Measurements from ENCODE around the gene INPP5D.
"Not testable (repeated sequence)": the region's sequence is repeated elsewhere in the genome, so short reads cannot be mapped to it uniquely, and the experiment has no call there.

INPP5D gene
- total RNA-seq: 51.0 to 464 (median 254) reads per million in 9 experiments

- DNase-seq: peak; percentile 66 to 72 (median 70)
- H3K27ac Mint-ChIP-seq: peak within 1 kb of the TSS; percentile 90 to 95
These were observed at the start of gene INPP5D for GRCh38 chr2:233059797-233060500. Gene INPP5D (plus strand): TSS chr2:233060342. CDS start chr2:233060479, 137 bp downstream.

GRCh38 chr2:233010569-233011267, 49.4 kb upstream of the INPP5D start:
- ATAC-seq (replicated peaks) (no peak), DNase-seq (no peak)
- Mint-ChIP-seq H3K4me1 (ENCODE audit: low read depth in 2 of 2) (peaks cover 0 to 4% of the 10 kb centered on the region in 2 donors), H3K27me3 (peaks cover 0 to 26% of the 10 kb centered on the region in 2 donors), H3K9me3 (peaks cover 0 to 2% of the 10 kb centered on the region in 2 donors), H3K4me3 (no peak overlapping the region), H3K27ac (no peak overlapping the region), H3K36me3 (ENCODE audit: insufficient read depth) (no peaks in the 10 kb centered on the region)

More at GRCh38 chr2:233059797-233060500, at the start of gene INPP5D:
- Mint-ChIP-seq H3K4me1 (ENCODE audit: low read depth in 2 of 2) (peaks cover 50 to 52% of the 10 kb centered on the region in 2 donors), H3K9me3 (no peaks in the 10 kb centered on the region), H3K27me3 (no peaks in the 10 kb centered on the region), H3K36me3 (ENCODE audit: insufficient read depth) (peaks cover 42% of the 10 kb centered on the region), H3K4me3 (peak within 1 kb of the TSS; percentile 85 to 99)
- ATAC-seq (replicated peaks): peak; percentile 77

DNA sequence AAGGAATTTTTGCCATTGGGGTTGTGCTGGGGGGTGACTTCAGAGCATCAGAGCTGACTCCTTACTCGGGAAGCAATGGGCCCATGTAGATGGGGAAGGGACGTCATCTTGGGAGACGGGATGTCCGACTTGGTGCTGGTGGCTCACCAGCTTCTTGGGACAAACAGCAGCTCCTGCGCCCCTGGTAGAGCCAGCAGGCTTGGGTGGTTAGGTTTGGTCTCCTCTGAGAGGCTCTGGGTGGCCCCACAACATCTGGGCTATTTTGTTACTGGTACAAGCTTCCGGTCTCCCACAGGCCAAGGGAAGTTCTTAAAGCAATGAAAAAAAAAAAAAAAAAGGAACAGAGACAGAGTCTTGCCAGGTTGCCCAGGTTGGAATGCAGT, 48.9 kb upstream of the INPP5D start:
- Mint-ChIP-seq H3K9me3 (peaks cover 0 to 2% of the 10 kb centered on the region in 2 donors), H3K4me3 (no peak overlapping the region), H3K4me1 (ENCODE audit: low read depth in 2 of 2) (peaks cover 0 to 4% of the 10 kb centered on the region in 2 donors), H3K36me3 (ENCODE audit: insufficient read depth) (no peaks in the 10 kb centered on the region), H3K27me3 (peaks cover 0 to 26% of the 10 kb centered on the region in 2 donors), H3K27ac (no peak overlapping the region)
- no peak for DNase-seq
- ATAC-seq (replicated peaks): no peak

GRCh38 chr2:233011702-233012131, 48.4 kb upstream of the INPP5D start:
- H3K9me3 Mint-ChIP-seq: peaks cover 0 to 2% of the 10 kb centered on the region in 2 donors
- H3K4me1 Mint-ChIP-seq (ENCODE audit: low read depth in 2 of 2): peaks cover 0 to 4% of the 10 kb centered on the region in 2 donors
- H3K27ac Mint-ChIP-seq: no peak overlapping the region
- peaks cover 0 to 26% of the 10 kb centered on the region in 2 donors for H3K27me3 Mint-ChIP-seq
- ATAC-seq (replicated peaks) (no peak), DNase-seq (no peak)
- no peak overlapping the region for H3K4me3 Mint-ChIP-seq
- H3K36me3 Mint-ChIP-seq (ENCODE audit: insufficient read depth): no peaks in the 10 kb centered on the region

GRCh38 chr2:233012301-233012971, 47.7 kb upstream of the INPP5D start:
- no peak for DNase-seq
- H3K4me3 Mint-ChIP-seq: no peak overlapping the region
- H3K27me3 Mint-ChIP-seq: peaks cover 0 to 26% of the 10 kb centered on the region in 2 donors
- H3K9me3 Mint-ChIP-seq: peaks cover 0 to 2% of the 10 kb centered on the region in 2 donors
- no peak overlapping the region for H3K27ac Mint-ChIP-seq
- no peaks in the 10 kb centered on the region for H3K36me3 Mint-ChIP-seq (ENCODE audit: insufficient read depth)
- peaks cover 0 to 4% of the 10 kb centered on the region in 2 donors for H3K4me1 Mint-ChIP-seq (ENCODE audit: low read depth in 2 of 2)
- ATAC-seq (replicated peaks): no peak

- Mint-ChIP-seq H3K27me3 (peaks cover 0 to 23% of the 10 kb centered on the region in 2 donors), H3K4me1 (ENCODE audit: low read depth in 2 of 2) (peaks cover 0 to 4% of the 10 kb centered on the region in 2 donors), H3K27ac (no peak within 1 kb of the TSS), H3K9me3 (peaks cover 0 to 2% of the 10 kb centered on the region in 2 donors), H3K4me3 (no peak within 1 kb of the TSS), H3K36me3 (ENCODE audit: insufficient read depth) (no peaks in the 10 kb centered on the region)
- ATAC-seq (replicated peaks) (no peak), DNase-seq (no peak)
These were observed 47.1 kb upstream of the INPP5D start, which contains the start of gene NGEF for GRCh38 chr2:233013027-233013461. Gene NGEF (minus strand): TSS chr2:233013256. CDS start chr2:232974890, 38,366 bp downstream.

- DNase-seq (no peak), ATAC-seq (replicated peaks) (no peak)
- Mint-ChIP-seq H3K9me3 (peaks cover 0 to 2% of the 10 kb centered on the region in 2 donors), H3K36me3 (ENCODE audit: insufficient read depth) (no peaks in the 10 kb centered on the region), H3K4me1 (ENCODE audit: low read depth in 2 of 2) (peaks cover 0 to 4% of the 10 kb centered on the region in 2 donors), H3K27ac (no peak overlapping the region), H3K27me3 (peaks cover 0 to 18% of the 10 kb centered on the region in 2 donors), H3K4me3 (no peak overlapping the region)
These were observed 46.5 kb upstream of the INPP5D start for GRCh38 chr2:233013650-233014049.

GRCh38 chr2:233015019-233015645, 45.0 kb upstream of the INPP5D start:
- peaks cover 0 to 14% of the 10 kb centered on the region in 2 donors for H3K27me3 Mint-ChIP-seq
- no peak overlapping the region for H3K27ac Mint-ChIP-seq
- H3K4me1 Mint-ChIP-seq (ENCODE audit: low read depth in 2 of 2): peaks cover 0 to 3% of the 10 kb centered on the region in 2 donors
- DNase-seq (no peak), ATAC-seq (replicated peaks) (no peak)
- no peaks in the 10 kb centered on the region for H3K36me3 Mint-ChIP-seq (ENCODE audit: insufficient read depth)
- H3K4me3 Mint-ChIP-seq: no peak overlapping the region
- peaks cover 0 to 2% of the 10 kb centered on the region in 2 donors for H3K9me3 Mint-ChIP-seq

GRCh38 chr2:233017947-233018346, 42.2 kb upstream of the INPP5D start:
- DNase-seq: no peak

DNA sequence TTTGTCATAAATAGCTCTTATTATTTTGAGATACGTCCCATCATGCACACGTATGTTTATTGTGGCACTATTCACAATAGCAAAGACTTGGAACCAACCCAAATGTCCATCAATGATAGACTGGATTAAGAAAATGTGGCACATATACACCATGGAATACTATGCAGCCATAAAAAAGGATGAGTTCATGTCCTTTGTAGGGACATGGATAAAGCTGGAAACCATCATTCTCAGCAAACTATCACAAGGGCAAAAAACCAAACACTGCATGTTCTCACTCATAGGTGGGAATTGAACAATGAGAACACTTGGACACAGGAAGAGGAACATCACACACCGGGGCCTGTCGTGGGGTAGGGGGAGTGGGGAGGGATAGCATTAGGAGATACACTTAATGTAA, 40.5 kb upstream of the INPP5D start:
- H3K27ac Mint-ChIP-seq; ATAC-seq (replicated peaks); DNase-seq; H3K9me3 Mint-ChIP-seq; H3K36me3 Mint-ChIP-seq (ENCODE audit: insufficient read depth); H3K27me3 Mint-ChIP-seq; H3K4me3 Mint-ChIP-seq; H3K4me1 Mint-ChIP-seq (ENCODE audit: low read depth in 2 of 2): not testable (repeated sequence)

More at GRCh38 chr2:233017947-233018346, 42.2 kb upstream of the INPP5D start:
- no peaks in the 10 kb centered on the region for H3K36me3 Mint-ChIP-seq (ENCODE audit: insufficient read depth)
- peaks cover 0 to 2% of the 10 kb centered on the region in 2 donors for H3K9me3 Mint-ChIP-seq
- H3K4me3 Mint-ChIP-seq: no peak overlapping the region
- no peak for ATAC-seq (replicated peaks)
- no peaks in the 10 kb centered on the region for H3K4me1 Mint-ChIP-seq (ENCODE audit: low read depth in 2 of 2)
- no peaks in the 10 kb centered on the region for H3K27me3 Mint-ChIP-seq
- no peak overlapping the region for H3K27ac Mint-ChIP-seq

DNA sequence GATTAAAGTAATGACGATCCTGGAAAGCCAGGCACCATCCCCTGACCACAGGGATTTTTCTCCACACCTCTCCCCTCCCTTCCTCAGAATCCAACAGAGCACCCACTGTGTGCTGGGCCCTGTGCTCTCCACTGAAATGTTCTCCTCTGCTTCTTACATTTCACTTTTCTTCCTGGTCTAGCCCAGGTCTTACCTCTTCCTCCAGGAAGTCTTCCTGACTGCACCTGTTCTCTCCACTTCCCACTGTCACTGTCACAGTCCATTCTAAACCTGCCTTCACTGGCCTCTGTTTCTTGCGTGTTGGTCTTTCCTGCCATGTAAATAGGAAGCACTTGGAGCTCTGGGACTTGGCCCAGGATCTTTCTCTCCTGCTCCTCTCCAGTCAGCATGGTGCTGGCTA, 39.7 kb upstream of the INPP5D start:
- Mint-ChIP-seq H3K27me3 (no peaks in the 10 kb centered on the region), H3K27ac (no peak overlapping the region), H3K4me1 (ENCODE audit: low read depth in 2 of 2) (no peaks in the 10 kb centered on the region), H3K9me3 (no peaks in the 10 kb centered on the region), H3K4me3 (no peak overlapping the region), H3K36me3 (ENCODE audit: insufficient read depth) (no peaks in the 10 kb centered on the region)
- DNase-seq (no peak), ATAC-seq (replicated peaks) (no peak)

DNA sequence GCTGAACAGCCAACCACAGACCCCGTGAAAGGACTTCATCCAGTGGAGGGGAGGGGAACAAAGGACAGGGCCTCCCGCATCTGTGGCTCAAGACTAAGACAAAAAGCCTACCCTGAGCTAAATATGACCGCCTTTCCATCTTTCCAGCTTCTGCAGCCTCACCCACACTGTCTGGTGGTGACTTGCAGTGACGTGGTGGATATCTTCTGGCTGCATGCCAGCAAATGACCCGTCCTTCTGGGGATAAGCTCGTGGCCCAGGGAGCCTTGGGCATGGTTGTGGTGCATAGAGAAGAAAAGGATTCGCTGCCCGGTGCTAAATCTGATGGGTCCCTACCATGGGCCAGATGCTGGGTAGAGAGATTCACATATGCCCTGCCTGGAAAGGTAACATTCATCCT, 38.4 kb upstream of the INPP5D start:
- no peaks in the 10 kb centered on the region for H3K4me1 Mint-ChIP-seq (ENCODE audit: low read depth in 2 of 2)
- H3K4me3 Mint-ChIP-seq: no peak overlapping the region
- no peaks in the 10 kb centered on the region for H3K27me3 Mint-ChIP-seq
- no peaks in the 10 kb centered on the region for H3K9me3 Mint-ChIP-seq
- no peak overlapping the region for H3K27ac Mint-ChIP-seq
- ATAC-seq (replicated peaks) (no peak), DNase-seq (no peak)
- H3K36me3 Mint-ChIP-seq (ENCODE audit: insufficient read depth): no peaks in the 10 kb centered on the region

DNA sequence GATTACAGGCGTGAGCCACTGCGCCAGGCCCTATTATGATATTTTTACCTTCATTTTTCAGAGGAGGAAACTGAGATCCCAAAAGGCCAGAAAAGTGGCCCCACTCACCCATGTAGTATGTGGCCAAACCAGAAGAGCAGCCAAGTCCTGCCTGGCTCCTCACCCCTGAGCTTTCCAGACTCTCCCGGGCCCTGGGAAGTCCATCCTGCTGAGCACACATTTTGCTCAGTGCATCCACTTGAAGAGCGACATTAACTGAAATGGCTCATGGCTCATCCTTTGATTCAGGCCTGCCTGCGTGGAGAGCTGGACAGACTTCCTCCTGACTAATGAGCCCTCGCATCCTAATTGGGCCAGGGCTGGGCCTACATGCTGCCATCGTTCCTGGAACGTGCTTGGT, 37.6 kb upstream of the INPP5D start:
- no peak overlapping the region for H3K4me3 Mint-ChIP-seq

More for the DNA sequence above, 37.6 kb upstream of the INPP5D start:
- H3K27ac Mint-ChIP-seq: no peak overlapping the region
- H3K4me1 Mint-ChIP-seq (ENCODE audit: low read depth in 2 of 2): no peaks in the 10 kb centered on the region
- DNase-seq: no peak
- no peaks in the 10 kb centered on the region for H3K9me3 Mint-ChIP-seq
- ATAC-seq (replicated peaks): no peak
- no peaks in the 10 kb centered on the region for H3K27me3 Mint-ChIP-seq
- H3K36me3 Mint-ChIP-seq (ENCODE audit: insufficient read depth): no peaks in the 10 kb centered on the region
